IMR-90 (cell line): ENCODE data around the gene HSD11B1L. TPM values are rescaled to one million over a fixed set of nuclear protein-coding genes. Genes with fewer than 3 reads are reported as not detected.
A peak's percentile ranks its signal among the peaks of the same experiment; 100 is the strongest.

Source experiments
- ATAC-seq: fragments of 200-7000 bp; cut with Tn5 transposase; 2 replicates; pipeline ENCODE4 v1.9.1; 2020; ENCODE audit warnings: low read depth, mild to moderate bottlenecking, moderate library complexity
- BruUV-seq: library from RNA; stranded (reverse); fragments of 400-500 nt; replicated peaks from 2 replicates; lab custom pipeline; 2021; lab: Mats Ljungman, UMichigan
- CTCF ChIA-PET: fragments of 300-600 bp; formaldehyde crosslinking; extraction: SDS; loops from one replicate; lab custom pipeline; 2021; ENCODE audit warnings: antibody characterized with exemption; lab: Yijun Ruan, JAX
- POLR2A ChIA-PET: fragments of 300-600 bp; sonication (Branson Sonifier 250); formaldehyde crosslinking; loops from one replicate; lab custom pipeline; 2022; ENCODE audit warnings: antibody characterized with exemption; ENCODE audit not compliant: unreplicated experiment; lab: Charles Lee
- DNase-seq: peaks from one replicate; pipeline ENCODE4 v3.0.0; 2013
- H2AFZ ChIP-seq: replicated peaks from 2 replicates; pipeline ENCODE3; 2013; ENCODE audit warnings: low read length, mild to moderate bottlenecking; ENCODE audit not compliant: poor library complexity
- H2AK5ac ChIP-seq: 2 replicates; pipeline ENCODE4 v1.6.1; 2013; ENCODE audit warnings: low read depth, low read length, inconsistent platforms
- H2AK9ac ChIP-seq: replicated peaks from 2 replicates; pipeline ENCODE3; 2013; ENCODE audit warnings: mild to moderate bottlenecking, low read depth, low read length, moderate library complexity; ENCODE audit not compliant: poor library complexity
- H2BK120ac ChIP-seq: 2 replicates; pipeline ENCODE4 v1.6.1; 2013; ENCODE audit warnings: low read depth, low read length, inconsistent platforms
- H2BK15ac ChIP-seq: 3 replicates; pipeline ENCODE4 v1.6.1; 2013; ENCODE audit warnings: low read depth, low read length, inconsistent platforms
- H2BK20ac ChIP-seq: 2 replicates; pipeline ENCODE4 v1.6.1; 2013; ENCODE audit warnings: low read depth, mild to moderate bottlenecking, inconsistent platforms, low read length, moderate library complexity
- H2BK5ac ChIP-seq: 2 replicates; pipeline ENCODE4 v1.6.1; 2013; ENCODE audit warnings: mild to moderate bottlenecking, low read depth, low read length, inconsistent platforms; ENCODE audit not compliant: poor library complexity, severe bottlenecking
- H3K14ac ChIP-seq: replicated peaks from 2 replicates; pipeline ENCODE4 v1.6.1; 2013; ENCODE audit warnings: low read depth, low read length, inconsistent platforms
- H3K18ac ChIP-seq: 2 replicates; pipeline ENCODE4 v1.6.1; 2013; ENCODE audit warnings: low read depth, low read length, control low read depth
- H3K23ac ChIP-seq: 2 replicates; pipeline ENCODE4 v1.6.1; 2013; ENCODE audit warnings: low read depth, low read length, inconsistent platforms
- H3K27ac ChIP-seq: 2 replicates; pipeline ENCODE4 v1.5.1; 2013; ENCODE audit warnings: mild to moderate bottlenecking, control low read depth, low read length; ENCODE audit not compliant: insufficient read depth
- H3K27me3 ChIP-seq: 2 replicates; pipeline ENCODE4 v1.6.1; 2013; ENCODE audit warnings: low read length; ENCODE audit not compliant: control insufficient read depth, insufficient read depth
- H3K36me3 ChIP-seq: 2 replicates; pipeline ENCODE4 v1.6.1; 2013; ENCODE audit warnings: low read length, mixed read lengths; ENCODE audit not compliant: control insufficient read depth, insufficient read depth
- H3K4ac ChIP-seq: 2 replicates; pipeline ENCODE4 v1.6.1; 2013; ENCODE audit warnings: low read depth, low read length, inconsistent platforms
- H3K4me1 ChIP-seq: 2 replicates; pipeline ENCODE4 v1.6.1; 2013; ENCODE audit warnings: low read length, mixed read lengths; ENCODE audit not compliant: control insufficient read depth, insufficient read depth
- H3K4me2 ChIP-seq: 2 replicates; pipeline ENCODE4 v1.6.1; 2013; ENCODE audit warnings: low read depth, mild to moderate bottlenecking, control low read depth, low read length, moderate library complexity
- H3K4me3 ChIP-seq: 2 replicates; pipeline ENCODE4 v1.5.1; 2013; ENCODE audit warnings: low read depth, mild to moderate bottlenecking, control low read depth, low read length, moderate library complexity; ENCODE audit not compliant: insufficient read depth
- H3K56ac ChIP-seq: 2 replicates; pipeline ENCODE4 v1.6.1; 2013; ENCODE audit warnings: low read length, inconsistent platforms; ENCODE audit not compliant: insufficient read depth; ENCODE audit errors: extremely low read depth
- H3K79me1 ChIP-seq, 2 experiments: 2 replicates each; pipeline ENCODE4 v1.6.1; 2013; ENCODE audit warnings: low read length in 2 of 2, inconsistent platforms in 1 of 2, low read depth in 1 of 2
- H3K9ac ChIP-seq: 2 replicates; pipeline ENCODE4 v1.6.1; 2013; ENCODE audit warnings: low read depth, low read length, control low read depth
- H3K9me1 ChIP-seq: 2 replicates; pipeline ENCODE4 v1.6.1; 2013; ENCODE audit warnings: low read length, inconsistent platforms; ENCODE audit not compliant: insufficient read depth
- H3K9me3 ChIP-seq: 2 replicates; pipeline ENCODE4 v1.6.1; 2013; ENCODE audit warnings: low read length; ENCODE audit not compliant: control insufficient read depth, insufficient read depth
- H4K20me1 ChIP-seq: 2 replicates; pipeline ENCODE4 v1.6.1; 2013; ENCODE audit warnings: low read length, inconsistent platforms; ENCODE audit not compliant: insufficient read depth
- H4K5ac ChIP-seq: 2 replicates; pipeline ENCODE4 v1.6.1; 2013; ENCODE audit warnings: mild to moderate bottlenecking, low read depth, low read length, control low read depth
- H4K8ac ChIP-seq, 2 experiments: 2 replicates each; pipeline ENCODE4 v1.6.1; 2013; ENCODE audit warnings: low read depth in 2 of 2, low read length in 2 of 2, control low read depth in 1 of 2, inconsistent platforms in 1 of 2
- H4K91ac ChIP-seq: 2 replicates; pipeline ENCODE4 v1.6.1; 2013; ENCODE audit warnings: low read depth, low read length, inconsistent platforms; ENCODE audit not compliant: insufficient read depth
- BHLHE40 ChIP-seq: fragments of 150-350 bp; IDR thresholded peaks from 2 replicates; pipeline ENCODE4 v1.6.1; 2016; ENCODE audit warnings: mild to moderate bottlenecking, low read depth, low read length
- CEBPB ChIP-seq: IDR thresholded peaks from 2 replicates; pipeline ENCODE4 v1.6.1; 2012; ENCODE audit warnings: low read depth, low read length, improper control_type of control experiment
- CHD1 ChIP-seq: IDR thresholded peaks from 2 replicates; pipeline ENCODE4 v1.6.1; 2012; ENCODE audit warnings: low read depth, low read length, improper control_type of control experiment
- FOS ChIP-seq: fragments of 150-350 bp; IDR thresholded peaks from 2 replicates; pipeline ENCODE4 v1.6.1; 2016; ENCODE audit warnings: low read depth, low read length
- MAFK ChIP-seq: IDR thresholded peaks from 2 replicates; pipeline ENCODE4 v1.6.1; 2012; ENCODE audit warnings: low read depth, low read length, improper control_type of control experiment
- MAZ ChIP-seq: IDR thresholded peaks from 2 replicates; pipeline ENCODE4 v1.6.1; 2012; ENCODE audit warnings: low read depth, mild to moderate bottlenecking, low read length, improper control_type of control experiment, moderate library complexity, borderline replicate concordance
- MXI1 ChIP-seq: IDR thresholded peaks from 2 replicates; pipeline ENCODE4 v1.6.1; 2012; ENCODE audit warnings: low read depth, mild to moderate bottlenecking, low read length, moderate library complexity, borderline replicate concordance
- NFE2L2 ChIP-seq: fragments of 150-350 bp; IDR thresholded peaks from 2 replicates; pipeline ENCODE4 v1.6.1; 2016; ENCODE audit warnings: low read depth, mild to moderate bottlenecking, low read length
- POLR2A ChIP-seq: IDR thresholded peaks from 2 replicates; pipeline ENCODE4 v1.6.1; 2012; ENCODE audit warnings: mild to moderate bottlenecking, low read depth, low read length
- RAD21 ChIP-seq: IDR thresholded peaks from 2 replicates; pipeline ENCODE4 v1.6.1; 2012; ENCODE audit warnings: low read length, improper control_type of control experiment
- RFX5 ChIP-seq: IDR thresholded peaks from 2 replicates; pipeline ENCODE4 v1.8.0; 2012; ENCODE audit warnings: low read depth, mild to moderate bottlenecking, low read length, moderate library complexity
- SMC3 ChIP-seq: fragments of 150-350 bp; IDR thresholded peaks from 2 replicates; pipeline ENCODE4 v1.6.1; 2016; ENCODE audit warnings: low read depth, mild to moderate bottlenecking, antibody characterized with exemption, low read length, moderate library complexity
- WGBS, 2 experiments: methylation state at CpG; one replicate each; pipeline versions ENCODE4 v1.1.5 to v1.1.7; 2013; ENCODE audit warnings: missing lambda C conversion rate in 2 of 2; ENCODE audit not compliant: insufficient read length in 1 of 2; ENCODE audit errors: extremely low coverage in 2 of 2; 5-methylcytosine and 5-hydroxymethylcytosine counted together
- dilution Hi-C: fragments of 300-500 bp; cut with HindIII; formaldehyde crosslinking; loops from one replicate; pipeline ENCODE4 v1.14.3; 2018; ENCODE audit warnings: low sequenced_read_pairs; ENCODE audit not compliant: unreplicated experiment
- in situ Hi-C: fragments of 300-500 bp; cut with MboI; formaldehyde crosslinking; loops from 3 replicates; pipeline ENCODE4 v1.14.3; 2019; ENCODE audit warnings: low sequenced_read_pairs, inconsistent platforms, mixed read lengths
- intact Hi-C: fragments of 100-400 bp; cut with micrococcal nuclease; formaldehyde crosslinking; loops from 2 replicates; pipeline ENCODE4 v1.10.0; 2022
- polyA plus RNA-seq, 3 experiments: library from polyadenylated mRNA; depleted of rRNA; stranded (reverse); fragments of >200 nt; gene quantifications; 2 replicates each; pipeline ENCODE4 v1.2.3, GENCODE V29; 2012; ENCODE audit warnings: low replicate concordance in 1 of 3
- total RNA-seq: library from RNA; depleted of rRNA; stranded (reverse); fragments of >200 nt; gene quantifications from 2 replicates; pipeline ENCODE4 v1.2.3, GENCODE V29; 2012
- TF ChIP-seq, protein P1 (sequence below): fragments of 150-350 bp; IDR thresholded peaks from 2 replicates; pipeline ENCODE4 v1.6.1; 2017; ENCODE audit warnings: mild to moderate bottlenecking, antibody characterized with exemption, low read length, low read depth
- TF ChIP-seq, protein P2 (sequence below): fragments of 150-350 bp; IDR thresholded peaks from 2 replicates; pipeline ENCODE4 v1.6.1; 2016; ENCODE audit warnings: low read depth, mild to moderate bottlenecking, low read length, moderate library complexity, borderline replicate concordance

The HSD11B1L gene
- total and polyA plus RNA-seq, 2 of the 4 experiments (the other 2 are of a cell fraction), result 2.2 to 7.2 TPM

DNA sequence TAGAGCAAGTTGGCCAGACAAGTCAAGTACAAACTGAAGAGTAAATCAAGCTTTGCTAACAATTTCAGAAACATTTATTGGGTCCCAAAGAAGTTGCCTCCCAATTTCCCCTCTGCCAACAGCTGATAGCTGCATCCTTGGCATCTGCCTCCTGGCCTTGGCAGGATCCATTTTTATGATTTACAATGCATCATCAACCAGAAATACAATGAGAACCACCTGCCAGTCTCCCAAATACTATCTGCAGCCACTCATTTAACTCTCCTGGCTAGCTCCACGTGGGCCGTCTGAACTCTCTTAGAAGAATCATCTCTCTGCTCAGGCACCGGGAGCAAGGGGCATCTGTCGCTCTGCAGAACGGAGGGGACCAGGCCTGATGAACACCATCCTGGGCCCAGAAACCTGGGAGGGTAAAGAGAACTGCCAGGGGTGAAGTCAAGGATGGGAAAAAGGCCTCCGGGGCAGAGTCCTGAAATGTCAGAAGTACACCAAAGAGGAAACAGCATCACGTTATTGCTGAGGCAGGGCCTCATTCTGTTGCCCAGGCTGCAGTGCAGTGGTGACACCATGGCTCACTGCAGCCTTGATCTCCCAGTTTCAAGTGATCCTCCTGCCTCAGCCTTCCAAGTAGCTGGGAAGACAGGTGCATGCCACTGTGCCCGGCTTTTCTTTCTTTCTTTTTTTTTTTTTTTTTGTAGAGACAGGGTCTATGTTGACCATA lies 36.5 kb downstream of the HSD11B1L start (continued):
- no peak for TF ChIP-seq RAD21

DNA sequence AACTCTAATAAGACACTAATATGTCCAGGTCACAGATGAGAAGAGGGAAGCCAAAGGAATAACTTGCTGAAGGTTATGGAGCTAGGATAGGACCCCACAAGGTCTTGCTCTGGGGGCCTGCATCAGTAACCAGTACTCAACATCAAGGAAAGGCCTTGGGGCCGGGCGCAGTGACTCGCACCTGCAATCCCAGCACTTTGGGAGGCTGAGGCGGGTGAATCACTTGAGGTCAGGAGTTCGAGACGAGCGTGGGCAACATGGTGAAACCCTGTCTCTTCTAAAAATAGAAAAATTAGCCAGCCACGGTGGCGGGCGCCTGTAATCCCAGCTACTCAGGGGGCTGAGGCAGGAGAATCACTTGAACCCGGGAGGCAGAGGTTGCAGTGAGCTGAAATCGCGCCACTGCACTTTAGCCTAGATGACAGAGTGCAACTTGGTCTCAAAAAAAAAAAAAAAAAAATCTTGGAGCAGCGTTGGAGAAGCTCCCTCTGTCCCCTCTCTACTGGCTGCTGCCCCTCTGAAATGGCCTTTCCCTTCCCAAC lies 37.3 kb downstream of the HSD11B1L start:
- Histone ChIP-seq H4K8ac (peak overlapping the region in 1 of 2 experiments; percentile 73; a peak in 2 of 4 replicates), H4K91ac (peak overlapping the region; percentile 51), H3K18ac (peak overlapping the region; percentile 1; the same call in 1 of the 2 replicates), H2AK9ac (peak overlapping the region; percentile 70), H3K36me3 (peaks cover 15% of the 10 kb centered on the region), H3K4ac (peak overlapping the region; percentile 93), H2AFZ (peak overlapping the region; percentile 16), H2BK20ac (0 out of 2 replicates have a peak overlapping the region, but pooled peaks have one; percentile 51), H4K5ac (no peak overlapping the region; the same call in 1 of the 2 replicates), H3K4me3 (peak overlapping the region; percentile 49), H3K27me3 (no peaks in the 10 kb centered on the region), H3K9me3 (no peaks in the 10 kb centered on the region), H3K56ac (0 out of 2 replicates have a peak overlapping the region, but pooled peaks have one; percentile 17), H3K23ac (peak overlapping the region; percentile 94), H3K9me1 (peaks cover 9% of the 10 kb centered on the region), H3K27ac (peak overlapping the region; percentile 74), H2BK120ac (peak overlapping the region; percentile 81), H3K79me1 (peaks cover 8 to 39% of the 10 kb centered on the region in 2 experiments; a peak in 3 of 4 replicates), H2BK15ac (no peak overlapping the region), H2BK5ac (peak overlapping the region; percentile 79), H2AK5ac (peak overlapping the region; percentile 61), H3K4me1 (peaks cover 4% of the 10 kb centered on the region), H3K4me2 (peak overlapping the region; percentile 94), H3K9ac (peak overlapping the region; percentile 89), H3K14ac (peak overlapping the region; percentile 83), H4K20me1 (peaks cover 44% of the 10 kb centered on the region)
- no peak for ATAC-seq
- POLR2A ChIA-PET, result interaction anchor here (0.7 kb wide), 1 partner anchor 98 kb away, joined by 3 read pairs; no protein-coding TSS in a partner anchor
- dilution Hi-C loops (no loop called here), intact Hi-C loops (no loop called here), in situ Hi-C loops (no loop called here)
- CTCF ChIA-PET, result interaction anchor here (1.2 kb wide), 1 partner anchor 32 kb away, joined by 4 read pairs; no protein-coding TSS in a partner anchor
- WGBS, 2 experiments, result 8% methylated on average over 2 of the region's 14 CpGs; no CpG with 5 or more reads in 1 of the 2 experiments
- DNase-seq, result peak; percentile 72
- no TSS peak for BruUV-seq
- TF ChIP-seq CHD1 (no peak), MAFK (no peak), BHLHE40 (peak; percentile 3; the same call in 1 of the 2 replicates), RAD21 (no peak), CEBPB (peak; percentile 63), POLR2A (no peak), NFE2L2 (no peak), SMC3 (no peak), MXI1 (no peak), FOS (peak; percentile 50; the same call in 1 of the 2 replicates), RFX5 (no peak), MAZ (no peak)
- TF ChIP-seq, protein P1, sequence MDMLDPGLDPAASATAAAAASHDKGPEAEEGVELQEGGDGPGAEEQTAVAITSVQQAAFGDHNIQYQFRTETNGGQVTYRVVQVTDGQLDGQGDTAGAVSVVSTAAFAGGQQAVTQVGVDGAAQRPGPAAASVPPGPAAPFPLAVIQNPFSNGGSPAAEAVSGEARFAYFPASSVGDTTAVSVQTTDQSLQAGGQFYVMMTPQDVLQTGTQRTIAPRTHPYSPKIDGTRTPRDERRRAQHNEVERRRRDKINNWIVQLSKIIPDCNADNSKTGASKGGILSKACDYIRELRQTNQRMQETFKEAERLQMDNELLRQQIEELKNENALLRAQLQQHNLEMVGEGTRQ, result no peak
- TF ChIP-seq, protein P2, sequence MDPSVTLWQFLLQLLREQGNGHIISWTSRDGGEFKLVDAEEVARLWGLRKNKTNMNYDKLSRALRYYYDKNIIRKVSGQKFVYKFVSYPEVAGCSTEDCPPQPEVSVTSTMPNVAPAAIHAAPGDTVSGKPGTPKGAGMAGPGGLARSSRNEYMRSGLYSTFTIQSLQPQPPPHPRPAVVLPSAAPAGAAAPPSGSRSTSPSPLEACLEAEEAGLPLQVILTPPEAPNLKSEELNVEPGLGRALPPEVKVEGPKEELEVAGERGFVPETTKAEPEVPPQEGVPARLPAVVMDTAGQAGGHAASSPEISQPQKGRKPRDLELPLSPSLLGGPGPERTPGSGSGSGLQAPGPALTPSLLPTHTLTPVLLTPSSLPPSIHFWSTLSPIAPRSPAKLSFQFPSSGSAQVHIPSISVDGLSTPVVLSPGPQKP, result no peak
